Muscle layer of duodenum (tissue), 2 donors: ENCODE results near the gene CDC42BPB.

Experiments used
- H3K27ac ChIP-seq: one replicate; pipeline ENCODE4 v1.7.0; 2013; ENCODE audit warnings: mild to moderate bottlenecking, low read length
- H3K27me3 ChIP-seq: one replicate; pipeline ENCODE4 v1.7.0; 2013; ENCODE audit warnings: low read depth, mild to moderate bottlenecking, control low read depth, low read length
- H3K36me3 ChIP-seq, 2 donors: one replicate each; pipeline ENCODE4 v1.7.0; 2013; ENCODE audit warnings: low read length in 2 of 2, control low read depth in 1 of 2, mild to moderate bottlenecking in 1 of 2; ENCODE audit not compliant: insufficient read depth in 2 of 2, control insufficient read depth in 1 of 2
- H3K4me1 ChIP-seq, 2 donors: one replicate each; pipeline ENCODE4 v1.7.0; 2013; ENCODE audit warnings: low read length in 2 of 2, mild to moderate bottlenecking in 2 of 2, control low read depth in 1 of 2, moderate library complexity in 1 of 2; ENCODE audit not compliant: insufficient read depth in 2 of 2, control insufficient read depth in 1 of 2
- H3K4me3 ChIP-seq, 2 donors: one replicate each; pipeline ENCODE4 v1.7.0; 2013; ENCODE audit warnings: low read length in 2 of 2, low read depth in 1 of 2, mild to moderate bottlenecking in 1 of 2
- H3K9me3 ChIP-seq, 2 donors: one replicate each; pipeline ENCODE4 v1.7.0; 2013; ENCODE audit warnings: low read length in 2 of 2, control low read depth in 1 of 2, mild to moderate bottlenecking in 1 of 2; ENCODE audit not compliant: control insufficient read depth in 1 of 2
- donor health status: healthy.

The CDC42BPB gene

GRCh38 chr14:103068351-103069073 lies 11.2 kb upstream of the CDC42BPB start:
- Histone ChIP-seq H3K9me3 (no peaks in the 10 kb centered on the region), H3K27me3 (no peaks in the 10 kb centered on the region), H3K4me3 (no peak overlapping the region), H3K36me3 (no peaks in the 10 kb centered on the region), H3K27ac (no peak overlapping the region), H3K4me1 (peaks cover 0 to 4% of the 10 kb centered on the region in 2 donors)

GRCh38 chr14:103067231-103067954 lies 10.0 kb upstream of the CDC42BPB start:
- H3K27me3 ChIP-seq = no peaks in the 10 kb centered on the region
- peaks cover 0 to 4% of the 10 kb centered on the region in 2 donors for H3K4me1 ChIP-seq
- no peaks in the 10 kb centered on the region for H3K9me3 ChIP-seq
- peak overlapping the region; percentile 31 for H3K27ac ChIP-seq
- no peak overlapping the region for H3K4me3 ChIP-seq
- H3K36me3 ChIP-seq = no peaks in the 10 kb centered on the region

GRCh38 chr14:103066399-103066798 lies 9.1 kb upstream of the CDC42BPB start:
- no peak overlapping the region for H3K27ac ChIP-seq
- peaks cover 0 to 4% of the 10 kb centered on the region in 2 donors for H3K4me1 ChIP-seq
- no peaks in the 10 kb centered on the region for H3K36me3 ChIP-seq
- no peaks in the 10 kb centered on the region for H3K27me3 ChIP-seq
- H3K9me3 ChIP-seq = no peaks in the 10 kb centered on the region
- no peak overlapping the region for H3K4me3 ChIP-seq

- Histone ChIP-seq H3K4me3 (no peak overlapping the region), H3K27ac (no peak overlapping the region), H3K4me1 (peaks cover 0 to 4% of the 10 kb centered on the region in 2 donors)
These were observed 8.5 kb upstream of the CDC42BPB start for GRCh38 chr14:103065861-103066260.

GRCh38 chr14:103064978-103065377 lies 7.6 kb upstream of the CDC42BPB start:
- Histone ChIP-seq H3K27me3 (no peaks in the 10 kb centered on the region), H3K27ac (no peak overlapping the region), H3K9me3 (no peaks in the 10 kb centered on the region), H3K4me1 (peaks cover 0 to 4% of the 10 kb centered on the region in 2 donors), H3K4me3 (no peak overlapping the region), H3K36me3 (no peaks in the 10 kb centered on the region)

More at GRCh38 chr14:103065861-103066260, 8.5 kb upstream of the CDC42BPB start:
- Histone ChIP-seq H3K36me3 (no peaks in the 10 kb centered on the region), H3K9me3 (no peaks in the 10 kb centered on the region), H3K27me3 (no peaks in the 10 kb centered on the region)

GRCh38 chr14:103064436-103064835 lies 7.1 kb upstream of the CDC42BPB start:
- H3K27ac ChIP-seq = no peak overlapping the region
- H3K4me3 ChIP-seq = no peak overlapping the region
- H3K27me3 ChIP-seq = no peaks in the 10 kb centered on the region
- H3K36me3 ChIP-seq = no peaks in the 10 kb centered on the region
- H3K9me3 ChIP-seq = no peaks in the 10 kb centered on the region
- H3K4me1 ChIP-seq = peaks cover 2 to 4% of the 10 kb centered on the region in 2 donors

GRCh38 chr14:103061482-103061976 lies 4.2 kb upstream of the CDC42BPB start:
- Histone ChIP-seq H3K4me3 (no peak overlapping the region), H3K9me3 (no peaks in the 10 kb centered on the region), H3K27me3 (no peaks in the 10 kb centered on the region), H3K27ac (no peak overlapping the region), H3K36me3 (no peaks in the 10 kb centered on the region), H3K4me1 (peaks cover 3 to 16% of the 10 kb centered on the region in 2 donors)

- H3K27ac ChIP-seq = no peak overlapping the region
- H3K4me3 ChIP-seq = no peak overlapping the region
These were observed 2.2 kb upstream of the CDC42BPB start for GRCh38 chr14:103059556-103059955.

GRCh38 chr14:103058164-103059055 lies 1.1 kb upstream of the CDC42BPB start:
- Histone ChIP-seq H3K4me1 (peaks cover 0 to 34% of the 10 kb centered on the region in 2 donors), H3K27ac (peak overlapping the region; percentile 23), H3K36me3 (no peaks in the 10 kb centered on the region), H3K9me3 (no peaks in the 10 kb centered on the region), H3K4me3 (peak overlapping the region; percentile 71 to 91), H3K27me3 (no peaks in the 10 kb centered on the region)

More at GRCh38 chr14:103059556-103059955, 2.2 kb upstream of the CDC42BPB start:
- Histone ChIP-seq H3K36me3 (no peaks in the 10 kb centered on the region), H3K4me1 (peaks cover 0 to 33% of the 10 kb centered on the region in 2 donors), H3K27me3 (no peaks in the 10 kb centered on the region), H3K9me3 (no peaks in the 10 kb centered on the region)

- Histone ChIP-seq H3K4me3 (peak overlapping the region; percentile 53 to 80), H3K36me3 (no peaks in the 10 kb centered on the region), H3K4me1 (peaks cover 0 to 34% of the 10 kb centered on the region in 2 donors), H3K27ac (no peak overlapping the region), H3K27me3 (no peaks in the 10 kb centered on the region), H3K9me3 (no peaks in the 10 kb centered on the region)
These were observed 349 bp downstream of the CDC42BPB start for GRCh38 chr14:103057028-103057371.
